Cardiac fibroblast (primary cell): ENCODE data around the gene ARHGAP26.

Source experiments
- DNase-seq, 2 donors: peaks; one replicate each; pipeline versions ENCODE4 v3.0.0 to v3.0.0-alpha.2; 2010; ENCODE audit warnings: low read depth in 2 of 2
- H3K4me3 ChIP-seq, 2 donors: replicated peaks in 1 of 2; 1 replicate in 1 of 2; 2 replicates in 1 of 2; pipeline ENCODE4 v1.5.1; 2011; ENCODE audit warnings: low read depth in 2 of 2, low read length in 2 of 2, mild to moderate bottlenecking in 2 of 2, moderate library complexity in 1 of 2
- TF ChIP-seq, protein P1 (sequence below): IDR thresholded peaks from one replicate; pipeline ENCODE4 v1.5.1; 2011; ENCODE audit warnings: low read depth, mild to moderate bottlenecking, low read length, inconsistent platforms

The ARHGAP26 gene

DNA sequence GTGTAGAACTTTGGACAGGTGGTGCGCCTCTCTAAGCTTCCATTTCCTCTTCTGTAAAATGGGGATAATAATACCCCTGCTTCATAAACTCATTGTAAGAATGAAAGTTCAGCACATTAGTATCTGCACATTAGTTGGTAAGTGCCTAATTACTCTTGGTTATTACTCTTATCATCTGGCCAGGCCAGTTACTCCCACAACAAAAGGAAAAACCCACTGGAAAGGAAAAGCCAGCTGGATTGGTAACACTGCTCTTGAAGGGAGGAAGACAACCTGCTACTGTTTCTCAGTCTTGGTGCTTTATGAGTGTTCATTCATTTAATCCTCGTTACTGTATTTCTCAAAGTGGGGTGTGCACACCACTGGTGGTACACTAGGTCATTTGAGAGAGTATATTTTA, 251.4 kb downstream of the ARHGAP26 start:
- DNase-seq = no peak
- TF ChIP-seq, protein P1, sequence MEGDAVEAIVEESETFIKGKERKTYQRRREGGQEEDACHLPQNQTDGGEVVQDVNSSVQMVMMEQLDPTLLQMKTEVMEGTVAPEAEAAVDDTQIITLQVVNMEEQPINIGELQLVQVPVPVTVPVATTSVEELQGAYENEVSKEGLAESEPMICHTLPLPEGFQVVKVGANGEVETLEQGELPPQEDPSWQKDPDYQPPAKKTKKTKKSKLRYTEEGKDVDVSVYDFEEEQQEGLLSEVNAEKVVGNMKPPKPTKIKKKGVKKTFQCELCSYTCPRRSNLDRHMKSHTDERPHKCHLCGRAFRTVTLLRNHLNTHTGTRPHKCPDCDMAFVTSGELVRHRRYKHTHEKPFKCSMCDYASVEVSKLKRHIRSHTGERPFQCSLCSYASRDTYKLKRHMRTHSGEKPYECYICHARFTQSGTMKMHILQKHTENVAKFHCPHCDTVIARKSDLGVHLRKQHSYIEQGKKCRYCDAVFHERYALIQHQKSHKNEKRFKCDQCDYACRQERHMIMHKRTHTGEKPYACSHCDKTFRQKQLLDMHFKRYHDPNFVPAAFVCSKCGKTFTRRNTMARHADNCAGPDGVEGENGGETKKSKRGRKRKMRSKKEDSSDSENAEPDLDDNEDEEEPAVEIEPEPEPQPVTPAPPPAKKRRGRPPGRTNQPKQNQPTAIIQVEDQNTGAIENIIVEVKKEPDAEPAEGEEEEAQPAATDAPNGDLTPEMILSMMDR = no peak
- no peak overlapping the region for H3K4me3 ChIP-seq

- TF ChIP-seq, protein P1 = no peak
- DNase-seq = peak in 1 of 2 donors; percentile 47
- no peak overlapping the region for H3K4me3 ChIP-seq
These were observed 253.4 kb downstream of the ARHGAP26 start for GRCh38 chr5:143023411-143024096.

GRCh38 chr5:143024228-143024920, 254.2 kb downstream of the ARHGAP26 start:
- no peak overlapping the region for H3K4me3 ChIP-seq
- TF ChIP-seq, protein P1 = no peak
- DNase-seq = no peak

- TF ChIP-seq, protein P1 = no peak
- DNase-seq = no peak
- no peak overlapping the region for H3K4me3 ChIP-seq
These were observed 255.2 kb downstream of the ARHGAP26 start for GRCh38 chr5:143025376-143025775.

DNA sequence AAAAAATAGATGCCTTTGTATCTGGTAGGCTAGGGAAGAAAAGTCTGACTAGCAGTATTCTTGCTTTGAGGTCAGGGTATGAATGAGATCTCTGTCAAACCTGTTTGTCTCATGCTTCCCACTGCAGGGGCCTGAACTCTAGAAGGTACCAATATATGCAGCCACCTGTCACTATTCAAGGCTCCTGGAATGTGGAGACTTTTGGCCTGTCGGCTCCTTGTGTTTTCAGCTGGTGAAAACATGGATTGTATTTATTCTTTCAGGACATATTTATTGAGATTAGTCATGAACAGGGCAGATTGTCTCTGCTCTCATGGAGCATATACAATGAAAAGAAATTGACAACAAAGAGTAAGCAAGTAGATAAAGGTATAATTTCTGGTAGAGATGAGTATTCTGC, 255.8 kb downstream of the ARHGAP26 start:
- DNase-seq = peak in 1 of 2 donors; percentile 41
- TF ChIP-seq, protein P1 = no peak
- H3K4me3 ChIP-seq = no peak overlapping the region

- H3K4me3 ChIP-seq = no peak overlapping the region
- no peak for DNase-seq
- TF ChIP-seq, protein P1 = no peak
These were observed 256.2 kb downstream of the ARHGAP26 start for GRCh38 chr5:143026380-143026779.
